ENCODE measurements around the gene RTN4.

The RTN4 gene

DNA sequence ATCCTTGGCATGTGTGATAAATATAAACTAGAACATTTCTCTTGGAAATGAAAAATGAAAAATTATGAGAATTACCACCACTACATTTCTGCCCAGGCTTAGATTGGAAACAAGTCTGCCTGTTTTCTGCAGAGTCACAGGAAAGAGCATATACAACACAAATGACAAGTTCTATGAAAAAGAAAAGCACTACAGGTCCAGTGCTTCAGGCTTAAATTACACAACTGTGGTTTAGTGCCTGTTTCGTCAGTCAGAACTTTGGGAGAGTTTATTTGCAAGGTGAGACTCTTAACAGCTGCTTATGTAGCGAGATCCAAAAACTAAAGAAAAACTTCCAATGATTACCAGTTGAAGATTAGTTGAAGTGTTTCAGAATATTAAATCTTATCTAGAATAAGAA, 68.9 kb downstream of the RTN4 start:
- TF ChIP-seq, protein P1, sequence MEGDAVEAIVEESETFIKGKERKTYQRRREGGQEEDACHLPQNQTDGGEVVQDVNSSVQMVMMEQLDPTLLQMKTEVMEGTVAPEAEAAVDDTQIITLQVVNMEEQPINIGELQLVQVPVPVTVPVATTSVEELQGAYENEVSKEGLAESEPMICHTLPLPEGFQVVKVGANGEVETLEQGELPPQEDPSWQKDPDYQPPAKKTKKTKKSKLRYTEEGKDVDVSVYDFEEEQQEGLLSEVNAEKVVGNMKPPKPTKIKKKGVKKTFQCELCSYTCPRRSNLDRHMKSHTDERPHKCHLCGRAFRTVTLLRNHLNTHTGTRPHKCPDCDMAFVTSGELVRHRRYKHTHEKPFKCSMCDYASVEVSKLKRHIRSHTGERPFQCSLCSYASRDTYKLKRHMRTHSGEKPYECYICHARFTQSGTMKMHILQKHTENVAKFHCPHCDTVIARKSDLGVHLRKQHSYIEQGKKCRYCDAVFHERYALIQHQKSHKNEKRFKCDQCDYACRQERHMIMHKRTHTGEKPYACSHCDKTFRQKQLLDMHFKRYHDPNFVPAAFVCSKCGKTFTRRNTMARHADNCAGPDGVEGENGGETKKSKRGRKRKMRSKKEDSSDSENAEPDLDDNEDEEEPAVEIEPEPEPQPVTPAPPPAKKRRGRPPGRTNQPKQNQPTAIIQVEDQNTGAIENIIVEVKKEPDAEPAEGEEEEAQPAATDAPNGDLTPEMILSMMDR (IDR thresholded peaks at IDR 0.05; ENCODE audit: insufficient read depth, missing control alignments): no peak
- no peak for DNase-seq (ENCODE audit: insufficient read length, low spot score)
- peak; percentile 32 for FAIRE-seq

DNA sequence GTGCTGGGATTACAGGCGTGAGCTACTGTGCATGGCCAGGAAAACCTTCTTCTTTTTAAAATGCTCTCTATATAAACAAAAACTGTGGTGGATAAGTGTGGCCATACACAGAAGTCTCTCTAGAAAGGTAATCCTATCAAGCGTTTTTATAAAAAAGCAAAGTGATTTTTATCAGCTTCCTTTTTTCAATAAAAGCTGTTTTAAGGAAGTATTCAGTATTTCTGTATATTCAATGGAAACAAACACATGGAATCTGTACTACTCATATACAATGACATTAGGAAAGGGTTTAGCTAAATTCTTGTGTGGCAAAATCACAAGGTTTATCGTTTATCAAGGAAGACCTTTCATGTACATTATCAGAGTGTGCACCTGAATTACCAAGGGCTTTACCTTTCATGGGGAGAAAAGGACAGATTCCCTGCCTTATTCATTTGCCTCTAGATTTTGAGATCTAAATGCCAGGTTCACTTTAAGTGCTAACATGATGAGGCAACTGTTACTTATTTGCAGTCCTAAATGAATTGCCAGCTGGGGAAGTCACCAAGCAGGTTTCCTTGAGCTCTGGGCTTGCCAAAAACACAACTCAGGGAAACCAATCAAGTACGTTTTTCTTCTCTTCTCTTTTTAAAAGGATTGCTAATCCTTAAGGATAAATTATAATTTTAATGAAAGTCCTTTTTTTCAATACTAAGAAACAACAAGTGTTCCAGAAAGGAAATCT, 70.8 kb downstream of the RTN4 start:
- DNase-seq (ENCODE audit: insufficient read length, low spot score) (no peak), FAIRE-seq (no peak)
- TF ChIP-seq, protein P1 (IDR thresholded peaks at IDR 0.05; ENCODE audit: insufficient read depth, missing control alignments): no peak

DNA sequence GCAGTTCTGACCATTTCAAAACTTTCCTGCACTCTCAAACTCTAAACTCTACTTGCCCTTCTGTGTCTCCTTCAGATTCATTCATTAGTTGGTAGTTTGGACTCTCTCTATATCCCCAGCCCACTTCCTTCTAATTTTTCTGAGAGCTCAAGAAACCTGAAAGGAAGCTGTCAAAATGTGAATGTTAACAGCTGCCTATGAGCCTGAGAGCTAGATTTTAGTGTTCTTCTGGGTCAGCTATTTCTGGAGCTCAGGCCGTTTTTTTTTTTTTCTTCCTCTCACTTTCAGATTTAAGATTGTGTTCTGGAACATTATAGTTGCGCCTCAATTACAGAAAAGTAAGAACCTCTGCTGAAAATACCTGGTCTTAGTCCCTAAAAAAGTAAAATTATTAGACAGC, 73.1 kb downstream of the RTN4 start:
- TF ChIP-seq, protein P1 (IDR thresholded peaks at IDR 0.05; ENCODE audit: insufficient read depth, missing control alignments): no peak
- no peak for FAIRE-seq
- DNase-seq (ENCODE audit: insufficient read length, low spot score): no peak

DNA sequence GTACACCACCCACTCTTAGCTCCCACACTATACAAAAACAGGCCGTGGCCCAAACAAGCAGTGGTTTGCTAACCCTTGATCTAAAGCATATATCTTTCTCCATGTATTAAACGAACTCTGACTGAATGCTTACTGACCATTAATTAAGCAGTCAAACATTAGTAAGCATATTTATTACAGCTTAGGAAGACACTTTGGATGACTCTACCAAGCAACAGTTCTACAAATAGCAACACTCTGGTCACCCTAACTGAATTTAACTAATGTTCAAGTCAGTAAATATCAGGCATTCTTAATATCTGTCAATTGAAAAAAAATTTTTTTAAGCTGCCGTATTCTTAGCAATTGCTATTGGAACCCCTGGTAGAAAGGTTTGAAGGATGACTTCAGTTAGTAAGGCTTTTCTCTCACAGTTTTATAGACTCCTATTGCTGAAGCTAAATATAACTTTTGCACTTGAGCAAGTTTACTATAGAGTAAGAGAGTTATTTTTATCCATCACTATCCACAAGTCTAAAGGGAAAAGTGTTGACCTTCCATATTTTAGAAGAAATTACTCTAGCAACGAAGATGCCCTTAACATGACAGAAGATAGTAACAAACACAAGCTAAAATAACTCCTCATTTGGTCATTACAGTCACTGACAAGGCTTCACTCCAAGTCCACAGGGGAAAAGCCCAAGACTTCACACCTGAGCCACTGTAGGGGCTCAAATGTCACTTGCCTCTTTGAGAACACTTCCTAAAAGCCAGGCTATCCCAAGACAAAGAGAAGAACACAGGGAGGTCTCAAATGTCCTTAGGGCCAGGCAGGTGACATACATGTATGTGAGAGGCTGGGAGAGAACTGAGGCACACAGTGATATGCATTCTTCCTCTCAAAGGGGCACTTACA, 74.4 kb downstream of the RTN4 start:
- FAIRE-seq (no peak), DNase-seq (ENCODE audit: insufficient read length, low spot score) (no peak)
- TF ChIP-seq, protein P1 (IDR thresholded peaks at IDR 0.05; ENCODE audit: insufficient read depth, missing control alignments): no peak

DNA sequence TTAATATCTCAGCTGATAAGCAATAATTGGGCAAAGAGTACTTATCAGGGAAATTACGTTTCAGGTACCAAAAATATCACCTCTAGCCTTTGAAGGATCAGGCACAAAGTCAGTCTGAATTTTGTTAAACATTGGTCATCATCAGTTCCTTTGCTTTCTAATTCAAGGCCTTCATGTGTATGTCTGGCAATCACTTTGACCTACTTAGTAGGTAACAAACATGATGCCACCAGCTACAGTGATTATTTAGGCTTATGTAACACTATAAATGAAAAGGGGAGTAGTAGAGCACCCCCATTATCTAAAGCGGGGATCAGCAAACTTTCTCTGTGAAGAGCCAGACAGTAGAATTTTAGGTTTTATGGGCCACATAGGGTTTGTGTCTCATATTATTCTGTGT, 75.1 kb downstream of the RTN4 start:
- TF ChIP-seq, protein P1 (IDR thresholded peaks at IDR 0.05; ENCODE audit: insufficient read depth, missing control alignments): no peak
- DNase-seq (ENCODE audit: insufficient read length, low spot score) (no peak), FAIRE-seq (no peak)

DNA sequence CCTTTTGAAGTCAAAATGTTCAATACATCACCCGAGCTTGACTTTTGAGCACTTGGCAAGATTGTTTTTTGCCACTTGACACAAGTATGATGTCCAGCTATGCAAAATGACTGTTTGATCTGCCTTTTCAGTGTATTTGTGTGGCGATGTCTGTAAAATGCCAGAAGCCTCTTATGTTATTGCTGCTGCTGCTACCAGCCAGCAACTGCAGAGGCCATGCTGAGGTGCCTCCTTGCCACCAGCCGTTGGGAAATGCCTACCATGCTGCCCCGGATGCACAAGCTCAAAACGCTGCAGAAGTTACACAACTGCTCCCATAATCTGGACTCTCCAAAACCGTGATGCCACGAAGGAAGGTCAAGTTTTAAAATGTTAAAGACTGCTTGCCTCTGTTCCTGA, 80.3 kb downstream of the RTN4 start:
- FAIRE-seq (no peak), DNase-seq (ENCODE audit: insufficient read length, low spot score) (no peak)
- TF ChIP-seq, protein P1 (IDR thresholded peaks at IDR 0.05; ENCODE audit: insufficient read depth, missing control alignments): no peak

Measured in D721Med (cell line).